NCI-H1105 (cell line): ENCODE measurements around the gene GAPVD1.
A peak's percentile ranks its signal among the peaks of the same experiment; 100 is the strongest.

Source experiments
- DNase-seq: peaks from one replicate; lab custom pipeline; 2025; lab: John Stamatoyannopoulos, UW

The GAPVD1 gene

GRCh38 chr9:125405938-125406809, 144.5 kb downstream of the GAPVD1 start:
- no peak for DNase-seq

DNA sequence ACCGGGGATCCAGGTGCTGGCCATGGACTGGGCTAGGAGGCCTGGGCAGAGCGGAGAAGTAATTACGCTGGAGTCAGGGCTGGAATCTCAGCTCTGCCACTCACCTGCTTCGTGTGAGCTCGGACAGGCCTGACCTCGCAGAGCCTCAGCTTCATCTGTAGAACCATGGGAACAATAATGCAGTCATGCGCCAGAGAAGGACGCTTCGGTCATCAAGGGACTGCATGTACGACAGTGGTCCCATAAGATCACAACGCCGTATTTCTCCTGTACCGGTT, 145.1 kb downstream of the GAPVD1 start:
- no peak for DNase-seq

DNA sequence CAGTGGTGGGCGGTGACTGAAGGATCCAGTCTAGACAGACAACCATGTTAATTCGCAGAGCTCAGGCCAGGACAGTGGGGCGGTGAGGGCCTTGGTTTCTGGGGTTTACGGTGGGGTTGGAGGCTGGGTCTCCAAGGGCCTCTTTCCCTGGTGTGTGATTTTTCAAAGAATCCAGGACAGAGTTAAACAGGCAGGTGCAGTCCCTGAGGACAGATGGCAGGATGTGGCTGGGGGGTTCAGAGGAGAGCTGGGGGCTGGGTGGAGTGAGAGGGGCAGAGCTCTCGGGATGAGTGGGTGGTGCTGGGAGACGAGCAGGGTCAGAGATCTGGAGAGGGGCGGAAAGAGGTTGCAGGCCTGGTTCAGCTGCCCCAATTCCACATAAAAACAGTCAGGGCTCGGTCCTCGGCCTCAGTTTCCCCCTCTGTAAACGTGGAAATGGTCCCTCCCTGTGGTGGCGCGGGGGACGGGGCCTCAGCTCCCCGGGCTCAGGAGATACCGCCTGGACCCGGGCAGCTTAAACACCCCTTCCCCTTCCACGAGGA, 145.9 kb downstream of the GAPVD1 start:
- DNase-seq: no peak

DNA sequence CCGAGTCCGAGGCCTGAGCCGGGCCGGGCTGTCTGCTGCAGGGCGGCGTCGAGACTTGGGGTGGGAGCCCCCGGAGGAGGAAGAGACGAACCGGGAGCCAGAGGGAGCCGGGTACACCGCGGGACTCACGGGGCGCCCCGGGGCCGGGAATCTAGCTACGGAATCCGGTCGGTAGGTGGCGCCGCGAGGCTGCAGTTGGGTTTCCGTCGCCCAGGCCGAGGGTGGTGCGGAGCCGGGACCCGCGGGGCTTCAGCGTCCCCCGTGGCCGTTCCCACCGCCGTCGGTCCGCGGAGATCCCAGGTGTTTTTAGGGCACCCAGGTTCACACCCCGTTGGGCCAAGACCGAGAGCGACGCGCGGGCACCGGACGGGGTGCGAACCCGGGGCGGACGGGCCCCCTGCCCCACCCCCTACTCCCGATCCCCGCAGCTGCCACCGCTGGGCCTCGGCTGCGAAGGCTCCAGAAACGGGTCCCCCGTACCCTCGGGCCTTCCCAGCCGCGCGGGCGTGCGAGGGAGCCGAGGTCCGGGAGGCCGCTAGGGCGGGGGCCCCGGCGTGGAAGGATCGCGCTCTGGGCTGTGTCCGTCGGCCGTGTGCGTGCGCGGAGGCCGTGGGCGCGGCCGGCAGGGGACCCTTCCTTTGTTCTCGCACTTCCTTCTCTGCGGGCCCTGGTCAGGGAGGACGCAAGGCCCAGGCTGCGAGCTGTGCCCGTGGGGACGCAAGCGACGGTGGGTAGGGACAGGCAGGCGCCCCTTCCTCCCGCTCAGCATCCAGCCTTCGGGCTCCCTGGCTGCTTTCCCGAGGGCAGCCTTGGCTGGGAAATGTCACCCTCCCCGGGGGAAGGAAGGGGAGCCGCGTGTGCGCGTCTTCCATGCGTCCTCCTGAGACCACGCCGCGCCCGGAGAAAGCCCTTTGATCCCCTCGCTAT, 146.6 kb downstream of the GAPVD1 start:
- peak; percentile 68 for DNase-seq

DNA sequence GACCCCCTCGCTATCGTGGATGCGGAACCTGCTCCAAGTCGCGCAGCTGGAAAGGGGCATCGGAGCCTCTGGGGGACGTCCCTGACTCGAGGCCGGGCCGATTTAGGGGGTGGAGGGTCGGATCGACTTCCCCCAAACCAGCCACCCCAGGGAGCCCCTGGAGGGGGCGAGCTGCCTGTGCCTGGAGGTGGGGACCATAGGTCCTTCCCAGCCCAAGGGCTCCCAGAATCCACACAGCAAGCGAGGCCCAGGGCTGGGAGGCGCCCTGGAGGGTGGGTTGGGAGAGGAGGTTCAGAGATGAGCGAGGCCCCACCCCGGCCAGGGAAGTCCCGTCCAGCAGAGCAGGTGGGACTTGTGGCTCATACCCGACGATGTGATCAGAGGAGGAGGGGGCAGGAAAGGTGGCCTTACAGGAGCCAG, 147.6 kb downstream of the GAPVD1 start:
- DNase-seq: no peak

DNA sequence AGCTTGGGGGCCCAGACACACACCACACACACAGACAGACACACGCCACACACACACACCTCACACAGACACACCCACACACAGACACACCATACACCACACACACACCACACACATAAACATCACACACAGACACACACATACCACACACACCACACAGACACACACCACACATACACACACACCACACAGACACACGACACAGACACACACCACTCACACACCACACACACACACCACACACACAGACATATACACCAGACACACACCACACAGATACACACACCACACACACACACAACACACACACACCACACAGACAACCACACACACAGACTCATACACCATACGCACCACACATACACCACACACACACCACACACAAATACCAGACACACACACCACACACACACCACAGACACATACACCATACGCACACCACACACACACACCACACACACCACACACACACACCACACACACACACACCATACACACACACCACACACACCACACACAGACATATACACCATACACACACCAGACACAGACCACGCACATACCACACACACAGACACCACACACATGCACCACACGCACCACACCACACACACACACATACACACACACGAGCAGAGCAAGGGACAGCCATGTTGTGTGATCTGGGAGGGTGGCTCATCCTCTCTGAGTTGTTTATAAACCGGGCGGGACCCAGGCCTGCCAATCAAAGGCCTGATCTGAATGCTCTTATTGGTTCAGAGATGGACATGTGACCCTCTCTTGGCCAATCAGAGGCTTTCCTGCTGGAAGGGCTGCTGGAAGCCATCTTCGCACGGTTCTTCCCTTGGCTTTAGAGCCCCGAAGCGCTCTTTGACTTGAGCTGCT, 148.3 kb downstream of the GAPVD1 start:
- DNase-seq: no peak

GRCh38 chr9:125410522-125410894, 148.9 kb downstream of the GAPVD1 start:
- DNase-seq: no peak

GRCh38 chr9:125411171-125411756, 149.6 kb downstream of the GAPVD1 start:
- DNase-seq: no peak

DNA sequence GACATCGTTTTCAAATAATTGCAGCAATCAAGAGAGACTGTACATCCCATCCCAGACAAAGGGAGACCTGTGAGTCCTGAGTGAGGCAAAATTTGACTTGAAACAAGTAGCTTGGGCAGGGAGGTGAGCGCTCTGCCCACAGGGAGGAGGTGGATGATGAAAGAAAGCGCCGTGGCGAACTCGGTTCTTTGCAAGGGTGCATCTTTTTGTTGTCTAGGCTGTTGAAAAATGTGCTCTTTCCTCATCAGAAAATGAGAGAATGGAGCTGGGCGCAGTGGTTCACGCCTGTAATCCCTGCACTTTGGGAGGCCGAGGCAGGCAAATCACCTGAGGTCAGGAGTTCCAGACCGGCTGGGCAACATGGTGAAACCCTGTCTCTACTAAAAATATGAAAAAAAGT, 150.5 kb downstream of the GAPVD1 start:
- no peak for DNase-seq

DNA sequence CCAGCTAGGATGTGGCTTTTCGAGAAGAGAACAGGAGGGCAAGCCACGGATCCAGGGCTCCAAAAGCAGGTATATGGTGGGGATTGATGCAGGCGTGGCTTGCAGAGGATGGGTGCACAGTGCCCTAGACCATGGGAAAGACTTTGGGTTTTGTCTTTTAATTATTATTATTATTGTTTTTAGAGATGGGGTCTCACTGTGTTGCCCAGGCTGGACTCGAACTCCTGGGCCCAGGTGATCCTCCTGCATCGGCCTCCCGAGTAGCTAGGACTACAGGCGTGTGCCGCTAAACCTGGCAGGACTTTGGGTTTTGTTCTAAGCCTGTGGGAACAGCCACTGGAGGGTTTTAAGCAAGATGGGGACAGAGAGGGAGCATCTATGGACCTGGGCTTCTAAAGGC, 152.0 kb downstream of the GAPVD1 start:
- no peak for DNase-seq

DNA sequence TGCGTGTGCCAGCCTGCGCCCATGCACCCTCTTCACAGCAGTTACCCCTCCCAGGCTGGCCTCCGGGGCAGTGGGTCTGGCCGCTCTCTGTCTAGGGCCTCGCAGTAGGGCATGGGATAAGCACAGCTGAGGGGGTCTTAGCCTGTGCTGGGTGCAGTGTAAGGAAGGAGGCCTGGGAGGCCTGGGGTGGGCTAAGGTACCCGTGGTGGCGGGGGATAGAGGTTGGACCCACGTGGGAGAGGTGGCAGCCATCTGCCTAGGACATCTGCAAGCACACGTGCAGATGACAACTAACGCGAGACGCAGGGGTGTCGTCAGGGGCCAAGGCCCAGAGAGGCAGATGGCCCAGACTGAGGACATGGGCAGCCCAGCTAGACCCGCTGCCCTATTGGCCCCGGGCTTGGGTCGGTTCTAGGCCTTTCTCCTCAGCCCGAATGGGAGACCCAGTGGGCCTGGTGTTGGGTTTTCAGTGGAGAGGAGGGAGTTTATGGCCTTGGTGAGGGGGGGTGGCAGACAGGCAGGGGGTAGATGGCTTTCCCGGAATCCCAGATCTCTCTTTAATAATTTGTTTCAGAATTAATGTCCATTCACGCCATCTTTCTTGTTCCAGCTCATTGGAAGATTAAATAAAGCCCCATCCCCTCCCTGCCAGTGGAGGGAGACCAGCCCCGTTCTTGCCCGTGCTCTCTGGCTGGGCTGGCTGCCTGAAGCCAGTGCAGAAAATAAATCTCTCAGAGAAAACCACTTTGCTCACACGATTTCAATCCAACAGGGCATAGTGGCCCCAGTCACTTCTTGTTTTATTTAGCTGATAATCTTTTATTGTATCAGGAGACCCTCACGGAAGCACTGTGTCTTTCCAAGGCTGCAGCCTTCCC, 154.2 kb downstream of the GAPVD1 start:
- DNase-seq: no peak

- no peak for DNase-seq
These were observed 154.9 kb downstream of the GAPVD1 start for GRCh38 chr9:125416517-125416916.
